Adipocyte (in vitro differentiated cells): ENCODE data around the gene KRT17.

Source experiments
- DNase-seq: peaks from one replicate; pipeline ENCODE4 v3.0.0-alpha.2; 2015; ENCODE audit warnings: low read depth
- H3K27me3 ChIP-seq: replicated peaks from 2 replicates; pipeline ENCODE4 v1.7.0; 2013; ENCODE audit warnings: mild to moderate bottlenecking, low read length, moderate library complexity; ENCODE audit not compliant: control insufficient read depth, insufficient read depth
- H3K36me3 ChIP-seq: 2 replicates; pipeline ENCODE4 v1.7.0; 2013; ENCODE audit warnings: low read length, mild to moderate bottlenecking, moderate library complexity; ENCODE audit not compliant: control insufficient read depth, insufficient read depth, severe bottlenecking
- H3K4me1 ChIP-seq: 2 replicates; pipeline ENCODE4 v1.7.0; 2013; ENCODE audit warnings: mild to moderate bottlenecking, low read length, moderate library complexity; ENCODE audit not compliant: control insufficient read depth, insufficient read depth
- H3K4me3 ChIP-seq: 2 replicates; pipeline ENCODE4 v1.7.0; 2013; ENCODE audit warnings: mild to moderate bottlenecking, low read length, moderate library complexity
- H3K9ac ChIP-seq: 2 replicates; pipeline ENCODE4 v1.7.0; 2013; ENCODE audit warnings: mild to moderate bottlenecking, low read length, moderate library complexity
- H3K9me3 ChIP-seq: 2 replicates; pipeline ENCODE4 v1.7.0; 2013; ENCODE audit warnings: mild to moderate bottlenecking, low read length, moderate library complexity; ENCODE audit not compliant: control insufficient read depth

KRT17 gene

GRCh38 chr17:41659427-41660212 lies 35.2 kb upstream of the KRT17 start:
- H3K9me3 ChIP-seq, result no peaks in the 10 kb centered on the region
- DNase-seq, result no peak
- H3K4me1 ChIP-seq, result no peaks in the 10 kb centered on the region
- H3K36me3 ChIP-seq, result no peaks in the 10 kb centered on the region
- H3K9ac ChIP-seq, result no peak overlapping the region
- H3K4me3 ChIP-seq, result no peak overlapping the region
- peaks cover 5% of the 10 kb centered on the region for H3K27me3 ChIP-seq

- Histone ChIP-seq H3K4me3 (no peak overlapping the region), H3K9me3 (no peaks in the 10 kb centered on the region), H3K36me3 (no peaks in the 10 kb centered on the region), H3K27me3 (peaks cover 5% of the 10 kb centered on the region), H3K9ac (no peak overlapping the region), H3K4me1 (no peaks in the 10 kb centered on the region)
- DNase-seq, result no peak
These were observed 34.5 kb upstream of the KRT17 start for GRCh38 chr17:41658846-41659245.

GRCh38 chr17:41657936-41658335 lies 33.6 kb upstream of the KRT17 start:
- Histone ChIP-seq H3K36me3 (no peaks in the 10 kb centered on the region), H3K9ac (no peak overlapping the region), H3K4me1 (no peaks in the 10 kb centered on the region), H3K27me3 (peaks cover 5% of the 10 kb centered on the region), H3K4me3 (no peak overlapping the region), H3K9me3 (no peaks in the 10 kb centered on the region)
- DNase-seq, result no peak

GRCh38 chr17:41657176-41657754 lies 32.9 kb upstream of the KRT17 start:
- Histone ChIP-seq H3K36me3 (no peaks in the 10 kb centered on the region), H3K9ac (no peak overlapping the region), H3K27me3 (peaks cover 5% of the 10 kb centered on the region), H3K4me1 (no peaks in the 10 kb centered on the region), H3K4me3 (no peak overlapping the region), H3K9me3 (no peaks in the 10 kb centered on the region)
- DNase-seq, result no peak

GRCh38 chr17:41656249-41657023 lies 32.1 kb upstream of the KRT17 start:
- Histone ChIP-seq H3K27me3 (peaks cover 5% of the 10 kb centered on the region), H3K36me3 (no peaks in the 10 kb centered on the region), H3K4me3 (no peak overlapping the region), H3K4me1 (no peaks in the 10 kb centered on the region), H3K9ac (no peak overlapping the region), H3K9me3 (no peaks in the 10 kb centered on the region)
- DNase-seq, result no peak

- no peak overlapping the region for H3K9ac ChIP-seq
- H3K27me3 ChIP-seq, result peaks cover 5% of the 10 kb centered on the region
- DNase-seq, result no peak
- no peaks in the 10 kb centered on the region for H3K9me3 ChIP-seq
- H3K36me3 ChIP-seq, result no peaks in the 10 kb centered on the region
- no peaks in the 10 kb centered on the region for H3K4me1 ChIP-seq
- no peak overlapping the region for H3K4me3 ChIP-seq
These were observed 31.3 kb upstream of the KRT17 start for GRCh38 chr17:41655611-41656111.

- Histone ChIP-seq H3K9ac (no peak overlapping the region), H3K4me3 (no peak overlapping the region), H3K27me3 (peaks cover under 1% of the 10 kb centered on the region), H3K36me3 (no peaks in the 10 kb centered on the region), H3K9me3 (no peaks in the 10 kb centered on the region), H3K4me1 (no peaks in the 10 kb centered on the region)
- no peak for DNase-seq
These were observed 30.6 kb upstream of the KRT17 start for GRCh38 chr17:41654678-41655607.

- no peak overlapping the region for H3K4me3 ChIP-seq
- no peak overlapping the region for H3K9ac ChIP-seq
- H3K4me1 ChIP-seq, result no peaks in the 10 kb centered on the region
- H3K36me3 ChIP-seq, result no peaks in the 10 kb centered on the region
- DNase-seq, result no peak
- no peaks in the 10 kb centered on the region for H3K9me3 ChIP-seq
- no peaks in the 10 kb centered on the region for H3K27me3 ChIP-seq
These were observed 29.7 kb upstream of the KRT17 start for GRCh38 chr17:41653892-41654677.

GRCh38 chr17:41653421-41653820 lies 29.0 kb upstream of the KRT17 start:
- Histone ChIP-seq H3K4me1 (peaks cover 4% of the 10 kb centered on the region), H3K4me3 (no peak overlapping the region)

GRCh38 chr17:41652461-41652970 lies 28.1 kb upstream of the KRT17 start:
- no peak for DNase-seq
- no peaks in the 10 kb centered on the region for H3K36me3 ChIP-seq
- no peaks in the 10 kb centered on the region for H3K9me3 ChIP-seq
- H3K27me3 ChIP-seq, result no peaks in the 10 kb centered on the region
- H3K4me3 ChIP-seq, result no peak overlapping the region
- H3K4me1 ChIP-seq, result peaks cover 9% of the 10 kb centered on the region
- no peak overlapping the region for H3K9ac ChIP-seq

More at GRCh38 chr17:41653421-41653820, 29.0 kb upstream of the KRT17 start:
- Histone ChIP-seq H3K36me3 (no peaks in the 10 kb centered on the region), H3K9ac (no peak overlapping the region), H3K9me3 (no peaks in the 10 kb centered on the region), H3K27me3 (no peaks in the 10 kb centered on the region)
- no peak for DNase-seq
